A673 (cell line): Measurements from ENCODE around the gene BEST2.

Source experiments
- EZH2 ChIP-seq: fragments of 200-600 bp; sonication (generic); IDR thresholded peaks from 2 replicates; pipeline ENCODE4 v1.6.1; 2017; ENCODE audit warnings: borderline replicate concordance, low read depth, mild to moderate bottlenecking, mixed read lengths, antibody characterized with exemption, low read length; ENCODE audit not compliant: poor library complexity, severe bottlenecking
- TF ChIP-seq, protein P1 (sequence below): fragments of 300-800, 200-600 bp; sonication (generic); conservative IDR thresholded peaks from 2 replicates; pipeline ENCODE4 v1.5.1; 2017; ENCODE audit warnings: low read depth, mild to moderate bottlenecking, antibody characterized with exemption, low read length, moderate library complexity, mixed read lengths

GRCh38 chr19:12767150-12767549, 15.6 kb downstream of the BEST2 start:
- TF ChIP-seq, protein P1, sequence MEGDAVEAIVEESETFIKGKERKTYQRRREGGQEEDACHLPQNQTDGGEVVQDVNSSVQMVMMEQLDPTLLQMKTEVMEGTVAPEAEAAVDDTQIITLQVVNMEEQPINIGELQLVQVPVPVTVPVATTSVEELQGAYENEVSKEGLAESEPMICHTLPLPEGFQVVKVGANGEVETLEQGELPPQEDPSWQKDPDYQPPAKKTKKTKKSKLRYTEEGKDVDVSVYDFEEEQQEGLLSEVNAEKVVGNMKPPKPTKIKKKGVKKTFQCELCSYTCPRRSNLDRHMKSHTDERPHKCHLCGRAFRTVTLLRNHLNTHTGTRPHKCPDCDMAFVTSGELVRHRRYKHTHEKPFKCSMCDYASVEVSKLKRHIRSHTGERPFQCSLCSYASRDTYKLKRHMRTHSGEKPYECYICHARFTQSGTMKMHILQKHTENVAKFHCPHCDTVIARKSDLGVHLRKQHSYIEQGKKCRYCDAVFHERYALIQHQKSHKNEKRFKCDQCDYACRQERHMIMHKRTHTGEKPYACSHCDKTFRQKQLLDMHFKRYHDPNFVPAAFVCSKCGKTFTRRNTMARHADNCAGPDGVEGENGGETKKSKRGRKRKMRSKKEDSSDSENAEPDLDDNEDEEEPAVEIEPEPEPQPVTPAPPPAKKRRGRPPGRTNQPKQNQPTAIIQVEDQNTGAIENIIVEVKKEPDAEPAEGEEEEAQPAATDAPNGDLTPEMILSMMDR, result no peak
- TF ChIP-seq EZH2, result no peak
